ENCODE data around the gene HOGA1. TPM values are rescaled to one million over a fixed set of nuclear protein-coding genes. Genes with fewer than 3 reads are reported as not detected.

The HOGA1 gene
- total and polyA plus RNA-seq, 2 of the 13 experiments (the other 11 are each of a cell fraction or from before 2014, with no cell fraction given), result 7.6 to 19.5 TPM

- TF ChIP-seq ZNF326 (CRISPR knock-in tag; IDR thresholded peaks at IDR 0.05; ENCODE audit: borderline replicate concordance), result no peak
- TF ChIP-seq ZSCAN5A (CRISPR knock-in tag; IDR thresholded peaks at IDR 0.05; ENCODE audit: borderline replicate concordance), result no peak
- no peak for TF ChIP-seq MATR3 (CRISPR knock-in tag; IDR thresholded peaks at IDR 0.05)
- TF ChIP-seq SALL2 (CRISPR knock-in tag; IDR thresholded peaks at IDR 0.05), result no peak
- 0 out of 2 replicates have a peak, but pooled peaks have one; percentile 24 for TF ChIP-seq ZNF782 (CRISPR knock-in tag; IDR thresholded peaks at IDR 0.05; ENCODE audit: borderline replicate concordance)
- no peak for TF ChIP-seq ZNF569 (CRISPR knock-in tag; IDR thresholded peaks at IDR 0.05; ENCODE audit: borderline replicate concordance)
- 0 out of 2 replicates have a peak, but pooled peaks have one; percentile 28 for TF ChIP-seq ZNF350 (CRISPR knock-in tag; IDR thresholded peaks at IDR 0.05; ENCODE audit: borderline replicate concordance, low read depth)
- no peak for TF ChIP-seq DNMT3B (CRISPR knock-in tag; conservative IDR thresholded peaks at IDR 0.05)
- TF ChIP-seq SMARCC2 (IDR thresholded peaks at IDR 0.05), result no peak
- TF ChIP-seq ZNF547 (CRISPR knock-in tag; IDR thresholded peaks at IDR 0.05), result peak; percentile 47; the same call in 1 of the 2 replicates
- no peak for TF ChIP-seq GRHL1 (CRISPR knock-in tag; conservative IDR thresholded peaks at IDR 0.05)
- TF ChIP-seq UBTF (CRISPR knock-in tag; IDR thresholded peaks at IDR 0.05), result no peak
- no peak for TF ChIP-seq BRF2 (CRISPR knock-in tag; IDR thresholded peaks at IDR 0.05)
- TF ChIP-seq ZNF562 (CRISPR knock-in tag; IDR thresholded peaks at IDR 0.05; ENCODE audit: borderline replicate concordance), result no peak
- no peak for TF ChIP-seq MBNL3 (CRISPR knock-in tag; conservative IDR thresholded peaks at IDR 0.05)
- no peak for TF ChIP-seq ZNF878 (CRISPR knock-in tag; IDR thresholded peaks at IDR 0.05)
- TF ChIP-seq USF2 (IDR thresholded peaks at IDR 0.05; ENCODE audit: low read depth, low read length), result no peak
- no peak for TF ChIP-seq USF2 (CRISPR knock-in tag; IDR thresholded peaks at IDR 0.05; ENCODE audit: borderline replicate concordance)
- no peak for TF ChIP-seq EEA1 (CRISPR knock-in tag; IDR thresholded peaks at IDR 0.05; ENCODE audit: borderline replicate concordance)
- TF ChIP-seq ZSCAN29 (CRISPR knock-in tag; conservative IDR thresholded peaks at IDR 0.05), result no peak
Observed at GRCh38 chr10:97572214-97572989, 11.8 kb upstream of the HOGA1 start, which contains the start of gene ANKRD2 (continued).

Data from HepG2 (cell line).